ENCODE measurements around the gene FAM222A.

DNA sequence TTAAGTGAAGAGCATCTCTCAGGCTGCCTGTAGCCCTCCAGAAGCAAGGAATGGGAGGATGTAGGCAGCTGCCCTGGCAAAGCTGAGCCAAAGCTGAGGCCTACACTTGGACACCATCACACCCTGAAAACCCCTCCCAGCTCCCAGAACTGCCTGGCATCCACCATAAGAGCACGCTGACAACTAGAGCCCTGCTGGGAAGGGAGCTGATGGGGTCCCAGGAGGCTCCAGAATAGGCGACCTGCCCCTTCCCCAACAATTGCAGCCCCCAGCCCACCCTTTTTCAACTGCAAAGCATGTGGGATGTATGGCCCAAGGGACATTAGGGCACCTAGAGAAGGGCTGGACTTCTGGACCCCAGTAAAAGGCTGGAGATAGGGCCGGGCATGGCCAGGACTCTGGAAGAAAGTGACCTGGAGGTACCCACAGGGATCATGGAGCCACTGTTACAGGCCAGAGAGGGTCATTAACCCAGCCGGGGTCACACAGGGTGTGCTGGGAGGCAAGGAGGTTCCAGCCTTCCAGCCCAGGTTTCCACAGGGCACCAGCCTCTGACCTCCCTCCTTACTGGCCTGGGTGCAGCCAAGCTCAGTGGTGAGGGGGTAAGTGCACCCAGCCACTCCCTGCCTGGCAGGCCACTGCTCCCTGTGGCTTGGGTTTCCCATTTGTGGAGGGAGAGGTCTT lies 27.8 kb downstream of the FAM222A start:
- TF ChIP-seq EZH2 (IDR thresholded peaks at IDR 0.05; ENCODE audit: insufficient read depth, poor library complexity, severe bottlenecking) (no peak), EZH2phosphoT487 (IDR thresholded peaks at IDR 0.05; ENCODE audit: insufficient read depth, low read depth) (no peak)

Data from GM23248 (cell line).